B cell (primary cell): ENCODE measurements around the gene HRC. TPM values are rescaled to one million over a fixed set of nuclear protein-coding genes. Genes with fewer than 3 reads are reported as not detected.

Source experiments
- ATAC-seq: fragments of 200-7000 bp; cut with Tn5 transposase; one replicate; pipeline ENCODE4 v1.10.0; 2021; ENCODE audit warnings: low read depth, mild to moderate bottlenecking, moderate number of reproducible peaks, moderate library complexity
- CTCF ChIA-PET: fragments of 350-600 bp; sonication (Branson Sonifier 250); formaldehyde crosslinking; loops from one replicate; lab custom pipeline; 2021; ENCODE audit warnings: antibody characterized with exemption, inconsistent platforms; lab: Charles Lee
- POLR2A ChIA-PET: fragments of 350-600 bp; sonication (Branson Sonifier 250); formaldehyde crosslinking; loops from one replicate; lab custom pipeline; 2021; ENCODE audit warnings: antibody characterized with exemption; lab: Charles Lee
- DNase-seq: peaks from one replicate; pipeline ENCODE4 v3.0.0; 2013
- H2AFZ ChIP-seq: 2 replicates; pipeline ENCODE4 v1.6.1; 2012; ENCODE audit warnings: mild to moderate bottlenecking, low read depth, low read length; ENCODE audit not compliant: insufficient read depth, poor library complexity, severe bottlenecking
- H3K27ac ChIP-seq, 2 donors: 1 replicate in 1 of 2; 2 replicates in 1 of 2; pipeline ENCODE4 v1.5.1; 2012 to 2013; ENCODE audit warnings: low read length in 2 of 2, mild to moderate bottlenecking in 2 of 2, moderate library complexity in 1 of 2
- H3K27me3 ChIP-seq, 4 experiments: fragments of 200-600 bp in 1 of 4; sonication (generic) in 1 of 4; replicated peaks in 1 of 4; 1 replicate in 2 of 4; 2 replicates in 2 of 4; pipeline versions ENCODE4 v1.6.1 to v1.7.0; 2013 to 2016; ENCODE audit warnings: low read length in 3 of 4, mild to moderate bottlenecking in 2 of 4, mixed read lengths in 1 of 4, moderate library complexity in 1 of 4; ENCODE audit not compliant: insufficient read depth in 4 of 4, control insufficient read depth in 3 of 4; ENCODE audit errors: control extremely low read depth in 1 of 4
- H3K36me3 ChIP-seq, 2 experiments: replicated peaks in 1 of 2; 1 replicate in 1 of 2; 2 replicates in 1 of 2; pipeline versions ENCODE4 v1.6.1 to v1.7.1; 2013; ENCODE audit warnings: low read length in 1 of 2; ENCODE audit not compliant: insufficient read depth in 2 of 2, control insufficient read depth in 1 of 2; ENCODE audit errors: control extremely low read depth in 1 of 2, extremely low read depth in 1 of 2
- H3K4me1 ChIP-seq, 2 donors: fragments of 200-600 bp in 1 of 2; sonication (generic) in 1 of 2; 1 replicate in 1 of 2; 2 replicates in 1 of 2; pipeline versions ENCODE4 v1.5.1 to v1.6.1; 2013 to 2017; ENCODE audit warnings: low read length in 2 of 2; ENCODE audit not compliant: control insufficient read depth in 2 of 2, insufficient read depth in 2 of 2
- H3K4me2 ChIP-seq: replicated peaks from 2 replicates; pipeline ENCODE3; 2012; ENCODE audit warnings: mild to moderate bottlenecking, low read depth, low read length; ENCODE audit not compliant: poor library complexity, severe bottlenecking
- H3K4me3 ChIP-seq, 5 experiments: fragments of 200-600 bp in 1 of 5; sonication (generic) in 1 of 5; 1 replicate in 3 of 5; 2 replicates in 2 of 5; pipeline versions ENCODE4 v1.5.1 to v1.7.0; 2011 to 2016; ENCODE audit warnings: low read length in 4 of 5, mild to moderate bottlenecking in 4 of 5, low read depth in 2 of 5, control low read depth in 1 of 5, moderate library complexity in 1 of 5; ENCODE audit not compliant: insufficient read depth in 1 of 5; ENCODE audit errors: control extremely low read depth in 1 of 5, extremely low read depth in 1 of 5
- H3K79me2 ChIP-seq: fragments of 200-600 bp; sonication (generic); one replicate; pipeline ENCODE4 v1.6.0; 2016; ENCODE audit warnings: low read length; ENCODE audit not compliant: control insufficient read depth, insufficient read depth
- H3K9ac ChIP-seq: fragments of 200-600 bp; sonication (generic); 2 replicates; pipeline ENCODE4 v1.6.1; 2017; ENCODE audit warnings: mild to moderate bottlenecking, low read length, moderate library complexity
- H3K9me3 ChIP-seq, 3 donors: one replicate each; pipeline versions ENCODE4 v1.6.1 to v1.7.1; 2013; ENCODE audit warnings: low read length in 2 of 3; ENCODE audit not compliant: control insufficient read depth in 2 of 3, insufficient read depth in 1 of 3; ENCODE audit errors: control extremely low read depth in 1 of 3
- H4K20me1 ChIP-seq: 2 replicates; pipeline ENCODE4 v1.6.0; 2012; ENCODE audit warnings: mild to moderate bottlenecking, low read length; ENCODE audit not compliant: insufficient read depth, control insufficient read depth, poor library complexity, severe bottlenecking
- H3K27ac Mint-ChIP-seq: one replicate; pipeline ENCODE4 v1.8.0; 2021; ENCODE audit warnings: mixed read lengths
- H3K27me3 Mint-ChIP-seq: one replicate; pipeline ENCODE4 v1.8.0; 2021; ENCODE audit warnings: mixed read lengths
- H3K4me1 Mint-ChIP-seq: one replicate; pipeline ENCODE4 v1.8.0; 2021; ENCODE audit warnings: mixed read lengths
- H3K4me3 Mint-ChIP-seq: one replicate; pipeline ENCODE4 v1.8.0; 2021; ENCODE audit warnings: mixed read lengths
- H3K9me3 Mint-ChIP-seq: one replicate; pipeline ENCODE4 v1.8.0; 2022; ENCODE audit warnings: mixed read lengths; ENCODE audit not compliant: insufficient read depth
- CTCF ChIP-seq: fragments of 200-600 bp; IDR thresholded peaks from one replicate; pipeline ENCODE4 v1.8.0; 2022; ENCODE audit warnings: antibody characterized with exemption, mild to moderate bottlenecking
- EZH2 ChIP-seq: IDR thresholded peaks from 2 replicates; pipeline ENCODE4 v1.6.1; 2012; ENCODE audit warnings: borderline replicate concordance, low read depth, mild to moderate bottlenecking, moderate library complexity, low read length; ENCODE audit not compliant: insufficient read depth, poor library complexity, severe bottlenecking
- WGBS: methylation state at CpG from one replicate; pipeline ENCODE4 v1.1.5; 2013; ENCODE audit warnings: missing lambda C conversion rate; ENCODE audit not compliant: insufficient coverage; 5-methylcytosine and 5-hydroxymethylcytosine counted together
- intact Hi-C: fragments of 100-400 bp; cut with micrococcal nuclease; formaldehyde crosslinking; loops from one replicate; pipeline ENCODE4 v1.10.0; 2022
- polyA plus RNA-seq: library from polyadenylated mRNA; depleted of rRNA; stranded (reverse); fragments of >200 nt; gene quantifications from 2 replicates; pipeline ENCODE4 v1.2.3, GENCODE V29; 2012
- total RNA-seq, 2 donors: library from RNA; stranded (reverse); fragments of 120-200 nt in 1 of 2; gene quantifications; 1 replicate in 1 of 2; 2 replicates in 1 of 2; pipeline versions ENCODE4 v1.2.3 to v1.2.4, GENCODE V29; 2013 to 2022

HRC gene
- total and polyA plus RNA-seq, 2 donors (not counting 1 experiment from before 2014, with no cell fraction given), result not detected

- Histone ChIP-seq H3K9me3 (peaks cover 0 to 23% (median 4%) of the 10 kb centered on the region in 3 donors), H3K4me2 (no peak overlapping the region), H3K4me3 (no peak overlapping the region), H3K27me3 (peaks cover 0 to 7% (median 1%) of the 10 kb centered on the region in 4 experiments), H3K79me2 (no peaks in the 10 kb centered on the region), H4K20me1 (no peaks in the 10 kb centered on the region), H3K36me3 (no peaks in the 10 kb centered on the region), H3K27ac (no peak overlapping the region), H3K9ac (no peak overlapping the region), H3K4me1 (no peaks in the 10 kb centered on the region), H2AFZ (no peak overlapping the region)
- Mint-ChIP-seq H3K4me1 (peaks cover 5% of the 10 kb centered on the region), H3K27ac (no peak overlapping the region), H3K4me3 (no peak overlapping the region), H3K9me3 (peaks cover 3% of the 10 kb centered on the region), H3K27me3 (peaks cover 12% of the 10 kb centered on the region)
- TF ChIP-seq CTCF, result no peak
- TF ChIP-seq EZH2, result no peak
- no peak for ATAC-seq
- WGBS, result 94% methylated on average over 17 of the region's 21 CpGs
- POLR2A ChIA-PET, result no interaction called here
- DNase-seq, result no peak
- CTCF ChIA-PET, result interaction anchor here (4.8 kb wide), 1 partner anchor 10 kb away, joined by 26 read pairs; no protein-coding TSS in a partner anchor
- intact Hi-C loops, result no loop called here
These were observed 33.5 kb upstream of the HRC start for GRCh38 chr19:49188626-49189200.

GRCh38 chr19:49186108-49186507 lies 30.9 kb upstream of the HRC start:
- no peak overlapping the region for H3K4me2 ChIP-seq
- intact Hi-C loops, result no loop called here
- no peak overlapping the region for H3K4me3 ChIP-seq
- no peaks in the 10 kb centered on the region for H3K36me3 ChIP-seq
- no peak overlapping the region for H2AFZ ChIP-seq
- peaks cover 0 to 7% (median 1%) of the 10 kb centered on the region in 4 experiments for H3K27me3 ChIP-seq
- no peaks in the 10 kb centered on the region for H4K20me1 ChIP-seq
- peak overlapping the region; percentile 72 for H3K27ac Mint-ChIP-seq
- peaks cover 6% of the 10 kb centered on the region for H3K9me3 Mint-ChIP-seq
- DNase-seq, result no peak
- H3K4me3 Mint-ChIP-seq, result peak overlapping the region; percentile 19
- no peak for ATAC-seq
- H3K4me1 ChIP-seq, result no peaks in the 10 kb centered on the region
- 46% methylated on average over 5 of the region's 5 CpGs for WGBS
- ChIA-PET CTCF (interaction anchor here (0.7 to 4.8 kb wide), 4 partner anchors 13 to 89 kb away, joined by 3 to 26 read pairs (median 8); no protein-coding TSS in a partner anchor), POLR2A (interaction anchor here (0.5 kb wide), 1 partner anchor 226 kb away, joined by 5 read pairs; no protein-coding TSS in a partner anchor)
- H3K4me1 Mint-ChIP-seq, result peaks cover 5% of the 10 kb centered on the region
- H3K9me3 ChIP-seq, result peaks cover 0 to 36% (median 4%) of the 10 kb centered on the region in 3 donors
- no peak overlapping the region for H3K9ac ChIP-seq
- H3K27ac ChIP-seq, result no peak overlapping the region
- H3K27me3 Mint-ChIP-seq, result peaks cover 12% of the 10 kb centered on the region
- TF ChIP-seq EZH2 (no peak), CTCF (no peak)
- no peaks in the 10 kb centered on the region for H3K79me2 ChIP-seq
